Karpas-422 (cell line): ENCODE measurements around the gene COPB2. TPM values are rescaled to one million over a fixed set of nuclear protein-coding genes. Genes with fewer than 3 reads are reported as not detected.
"Not testable (repeated sequence)": the region's sequence is repeated elsewhere in the genome, so short reads cannot be mapped to it uniquely, and the experiment has no call there.

ENCODE experiments used
- DNase-seq: peaks from one replicate; pipeline ENCODE4 v3.0.0-alpha.2; 2015
- H2AFZ ChIP-seq: fragments of 200-600 bp; sonication (generic); 2 replicates; pipeline ENCODE4 v1.6.1; 2014; ENCODE audit warnings: antibody characterized with exemption, low read length, mixed read lengths
- H3K27ac ChIP-seq: fragments of 200-600 bp; sonication (generic); 2 replicates; pipeline ENCODE4 v1.5.1; 2014; ENCODE audit warnings: mild to moderate bottlenecking, low read length, moderate library complexity
- H3K27me3 ChIP-seq: fragments of 200-600 bp; sonication (generic); 2 replicates; pipeline ENCODE4 v1.6.1; 2014; ENCODE audit warnings: low read length, mixed read lengths
- H3K36me3 ChIP-seq: fragments of 200-600 bp; sonication (generic); 2 replicates; pipeline ENCODE4 v1.6.1; 2014; ENCODE audit warnings: low read length, mixed read lengths; ENCODE audit not compliant: insufficient read depth
- H3K4me1 ChIP-seq: fragments of 200-600 bp; sonication (generic); 2 replicates; pipeline ENCODE4 v1.6.1; 2014; ENCODE audit warnings: mild to moderate bottlenecking, low read length, mixed read lengths
- H3K4me2 ChIP-seq: fragments of 200-600 bp; sonication (generic); 2 replicates; pipeline ENCODE4 v1.6.1; 2014; ENCODE audit warnings: low read length, low read depth, mild to moderate bottlenecking; ENCODE audit not compliant: poor library complexity, severe bottlenecking
- H3K4me3 ChIP-seq: fragments of 200-600 bp; sonication (generic); 2 replicates; pipeline ENCODE4 v1.5.1; 2014; ENCODE audit warnings: mild to moderate bottlenecking, antibody characterized with exemption, low read length, mixed read lengths
- H3K79me2 ChIP-seq: fragments of 200-600 bp; sonication (generic); 2 replicates; pipeline ENCODE4 v1.6.1; 2014; ENCODE audit warnings: mild to moderate bottlenecking, low read length, mixed read lengths
- H3K9ac ChIP-seq: fragments of 200-600 bp; sonication (generic); 2 replicates; pipeline ENCODE4 v1.6.0; 2014; ENCODE audit warnings: low read length
- H3K9me2 ChIP-seq: fragments of 200-600 bp; sonication (generic), shearing (Covaris generic); replicated peaks from 2 replicates; pipeline ENCODE4 v1.6.0; 2014; ENCODE audit warnings: mild to moderate bottlenecking, low read length, moderate library complexity; ENCODE audit not compliant: insufficient read depth
- H3K9me3 ChIP-seq: fragments of 300-700, 200-600 bp; sonication (generic); 2 replicates; pipeline ENCODE4 v1.6.1; 2014; ENCODE audit warnings: low read length, mixed read lengths
- H4K20me1 ChIP-seq: fragments of 200-600 bp; sonication (generic); 2 replicates; pipeline ENCODE4 v1.6.1; 2014; ENCODE audit warnings: mild to moderate bottlenecking, antibody characterized with exemption, low read length, low read depth; ENCODE audit not compliant: insufficient read depth
- total RNA-seq: library from RNA; depleted of rRNA; stranded (reverse); fragments of >200 nt; shearing (Covaris generic); gene quantifications from 2 replicates; pipeline ENCODE4 v1.2.3, GENCODE V29; 2014; ENCODE audit warnings: low replicate concordance

Gene COPB2
- total RNA-seq, 1 experiment from 2014 or later, result 77.4 TPM

- no peaks in the 10 kb centered on the region for H3K9me3 ChIP-seq
- DNase-seq, result no peak
- no peak overlapping the region for H3K4me2 ChIP-seq
- H4K20me1 ChIP-seq, result no peaks in the 10 kb centered on the region
- peaks cover 14% of the 10 kb centered on the region for H3K4me1 ChIP-seq
- peaks cover 25% of the 10 kb centered on the region; the same call in 1 of the 2 replicates for H3K36me3 ChIP-seq
- H3K9ac ChIP-seq, result no peak overlapping the region
- no peak overlapping the region for H3K4me3 ChIP-seq
- H3K9me2 ChIP-seq, result 0 out of 2 replicates have a peak, but pooled peaks cover 6% of the 10 kb centered on the region
- H3K27ac ChIP-seq, result no peak overlapping the region
- H3K27me3 ChIP-seq, result no peaks in the 10 kb centered on the region
- peaks cover 41% of the 10 kb centered on the region for H3K79me2 ChIP-seq
- no peak overlapping the region for H2AFZ ChIP-seq
Observed at GRCh38 chr3:139346771-139347170, 42.7 kb downstream of the COPB2 start.

GRCh38 chr3:139343895-139344856 lies 45.3 kb downstream of the COPB2 start, which contains the start of gene MRPS22:
Gene MRPS22, plus strand, starts transcription at chr3:139344020. Its CDS starts 7 bp downstream, at chr3:139344027.
- Histone ChIP-seq H3K9me3 (no peaks in the 10 kb centered on the region), H3K36me3 (peaks cover 11% of the 10 kb centered on the region; the same call in 1 of the 2 replicates), H2AFZ (peak within 1 kb of the TSS; percentile 85), H3K79me2 (peaks cover 41% of the 10 kb centered on the region), H4K20me1 (no peaks in the 10 kb centered on the region), H3K27me3 (no peaks in the 10 kb centered on the region), H3K27ac (0 out of 2 replicates have a peak within 1 kb of the TSS, but pooled peaks have one; percentile 13), H3K4me1 (peaks cover 14% of the 10 kb centered on the region), H3K4me3 (peak within 1 kb of the TSS; percentile 98), H3K4me2 (peak within 1 kb of the TSS; percentile 99), H3K9ac (peak within 1 kb of the TSS; percentile 86), H3K9me2 (0 out of 2 replicates have a peak, but pooled peaks cover 6% of the 10 kb centered on the region)
- peak; percentile 94 for DNase-seq

GRCh38 chr3:139342054-139342453 lies 47.4 kb downstream of the COPB2 start:
- H3K4me3 ChIP-seq, result no peak overlapping the region
- H3K36me3 ChIP-seq, result no peaks in the 10 kb centered on the region
- H3K4me1 ChIP-seq, result peaks cover 14% of the 10 kb centered on the region
- H3K9me2 ChIP-seq, result 0 out of 2 replicates have a peak, but pooled peaks cover 6% of the 10 kb centered on the region
- no peaks in the 10 kb centered on the region for H3K27me3 ChIP-seq
- peaks cover 32% of the 10 kb centered on the region for H3K79me2 ChIP-seq
- no peak overlapping the region for H2AFZ ChIP-seq
- no peaks in the 10 kb centered on the region for H3K9me3 ChIP-seq
- H3K9ac ChIP-seq, result no peak overlapping the region
- H3K4me2 ChIP-seq, result no peak overlapping the region
- no peak for DNase-seq
- H4K20me1 ChIP-seq, result no peaks in the 10 kb centered on the region
- H3K27ac ChIP-seq, result no peak overlapping the region

GRCh38 chr3:139340784-139341183 lies 48.7 kb downstream of the COPB2 start:
- H3K9ac ChIP-seq, result no peak overlapping the region
- peaks cover 13% of the 10 kb centered on the region for H3K4me1 ChIP-seq
- DNase-seq, result no peak
- H3K9me3 ChIP-seq, result no peaks in the 10 kb centered on the region
- no peak overlapping the region for H3K4me3 ChIP-seq
- H2AFZ ChIP-seq, result no peak overlapping the region
- no peaks in the 10 kb centered on the region for H4K20me1 ChIP-seq
- no peaks in the 10 kb centered on the region for H3K36me3 ChIP-seq
- no peak overlapping the region for H3K4me2 ChIP-seq
- H3K27ac ChIP-seq, result no peak overlapping the region
- peaks cover 19% of the 10 kb centered on the region for H3K79me2 ChIP-seq
- H3K27me3 ChIP-seq, result no peaks in the 10 kb centered on the region
- H3K9me2 ChIP-seq, result 0 out of 2 replicates have a peak, but pooled peaks cover 6% of the 10 kb centered on the region

DNA sequence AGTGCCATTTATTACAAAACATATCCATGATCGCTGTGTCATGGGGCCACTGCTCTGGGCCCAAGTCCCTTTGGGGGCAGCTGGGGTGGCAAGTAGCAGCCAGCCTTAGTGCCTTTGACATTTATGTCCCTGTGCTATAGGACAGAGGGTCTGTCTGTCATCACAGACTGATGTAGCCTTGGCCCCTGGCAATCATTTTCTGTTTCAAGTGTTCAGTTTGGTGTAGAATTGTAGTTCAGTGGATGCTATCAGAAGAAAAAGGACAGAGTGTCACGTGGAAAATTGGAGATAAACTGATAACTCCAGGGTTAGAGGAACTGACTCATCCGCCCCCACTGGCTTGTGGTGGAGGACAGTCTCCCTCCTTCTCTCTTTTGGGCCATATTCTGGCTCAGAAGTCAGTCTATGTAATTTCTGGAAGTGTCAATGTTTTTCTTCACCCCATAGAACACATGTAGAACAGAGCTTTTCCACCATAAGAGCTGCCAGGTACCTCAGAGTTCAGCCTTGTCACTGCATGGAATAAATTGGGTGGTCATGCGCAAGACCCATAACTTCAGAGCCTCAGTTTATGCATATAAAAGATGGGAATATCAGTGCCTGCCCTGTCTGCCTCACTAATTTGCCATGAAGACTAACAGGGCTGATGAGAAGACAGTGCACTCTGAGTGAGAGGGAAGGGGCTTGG lies 50.1 kb downstream of the COPB2 start:
- DNase-seq, result no peak
- Histone ChIP-seq H3K9ac (no peak overlapping the region), H3K27ac (no peak overlapping the region), H2AFZ (no peak overlapping the region), H3K4me3 (no peak overlapping the region), H3K4me1 (no peaks in the 10 kb centered on the region), H3K27me3 (no peaks in the 10 kb centered on the region), H3K79me2 (peaks cover 5% of the 10 kb centered on the region), H3K9me2 (0 out of 2 replicates have a peak, but pooled peaks cover 6% of the 10 kb centered on the region), H4K20me1 (no peaks in the 10 kb centered on the region), H3K36me3 (no peaks in the 10 kb centered on the region), H3K4me2 (no peak overlapping the region), H3K9me3 (no peaks in the 10 kb centered on the region)

- Histone ChIP-seq H3K4me2 (no peak overlapping the region), H3K79me2 (no peaks in the 10 kb centered on the region), H3K27me3 (no peaks in the 10 kb centered on the region), H3K36me3 (no peaks in the 10 kb centered on the region), H3K4me1 (no peaks in the 10 kb centered on the region), H2AFZ (no peak overlapping the region), H3K9me2 (0 out of 2 replicates have a peak, but pooled peaks cover 6% of the 10 kb centered on the region), H3K9me3 (no peaks in the 10 kb centered on the region), H4K20me1 (no peaks in the 10 kb centered on the region), H3K4me3 (no peak overlapping the region), H3K9ac (no peak overlapping the region), H3K27ac (no peak overlapping the region)
- no peak for DNase-seq
Observed at GRCh38 chr3:139338405-139338804, 51.0 kb downstream of the COPB2 start.

- H3K9me3 ChIP-seq, H4K20me1 ChIP-seq, H2AFZ ChIP-seq, DNase-seq, H3K79me2 ChIP-seq, H3K27me3 ChIP-seq, H3K4me1 ChIP-seq, H3K27ac ChIP-seq, H3K9me2 ChIP-seq, H3K36me3 ChIP-seq, H3K4me2 ChIP-seq, H3K4me3 ChIP-seq, H3K9ac ChIP-seq: not testable (repeated sequence)
Observed at GRCh38 chr3:139334675-139335074, 54.8 kb downstream of the COPB2 start.

DNA sequence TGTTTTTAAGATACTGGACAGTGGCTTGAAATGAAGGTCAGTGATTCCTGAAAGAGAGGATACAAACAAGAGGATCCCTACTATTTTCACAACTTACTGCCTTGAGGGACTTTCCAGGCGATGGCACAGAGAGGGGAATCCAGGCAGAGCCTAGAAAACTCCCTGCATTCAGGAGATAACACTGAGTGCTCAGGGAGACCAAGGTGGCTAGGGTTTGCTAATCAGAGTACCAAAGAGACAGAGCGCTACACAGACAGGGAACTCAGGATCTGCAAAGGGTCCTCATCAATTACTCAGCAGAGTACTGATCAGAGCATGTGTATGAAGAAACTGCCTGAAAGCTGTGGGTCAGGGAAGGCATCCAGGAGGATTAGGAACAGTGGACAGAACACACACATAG lies 57.4 kb downstream of the COPB2 start:
- no peak for DNase-seq
- Histone ChIP-seq H2AFZ (no peak overlapping the region), H3K9me2 (no peaks in the 10 kb centered on the region), H3K27me3 (no peaks in the 10 kb centered on the region), H3K27ac (no peak overlapping the region), H3K4me1 (peaks cover 4% of the 10 kb centered on the region), H3K36me3 (no peaks in the 10 kb centered on the region), H4K20me1 (no peaks in the 10 kb centered on the region), H3K9me3 (no peaks in the 10 kb centered on the region), H3K4me2 (no peak overlapping the region), H3K79me2 (no peaks in the 10 kb centered on the region), H3K9ac (no peak overlapping the region), H3K4me3 (no peak overlapping the region)
